GM12892 (cell line): ENCODE results near the gene GPR89B.
"Not testable (repeated sequence)": the region's sequence is repeated elsewhere in the genome, so short reads cannot be mapped to it uniquely, and the experiment has no call there.

Experiments
- POLR2A ChIP-seq: IDR thresholded peaks from 2 replicates; pipeline ENCODE4 v1.6.1; 2011; ENCODE audit warnings: low read depth, low read length, control low read depth
- POLR2AphosphoS5 ChIP-seq: IDR thresholded peaks from 2 replicates; pipeline ENCODE4 v1.6.1; 2011; ENCODE audit warnings: low read depth, low read length, control low read depth
- TAF1 ChIP-seq: IDR thresholded peaks from 2 replicates; pipeline ENCODE4 v1.6.1; 2011; ENCODE audit warnings: low read depth, mild to moderate bottlenecking, control low read depth, low read length, borderline replicate concordance

DNA sequence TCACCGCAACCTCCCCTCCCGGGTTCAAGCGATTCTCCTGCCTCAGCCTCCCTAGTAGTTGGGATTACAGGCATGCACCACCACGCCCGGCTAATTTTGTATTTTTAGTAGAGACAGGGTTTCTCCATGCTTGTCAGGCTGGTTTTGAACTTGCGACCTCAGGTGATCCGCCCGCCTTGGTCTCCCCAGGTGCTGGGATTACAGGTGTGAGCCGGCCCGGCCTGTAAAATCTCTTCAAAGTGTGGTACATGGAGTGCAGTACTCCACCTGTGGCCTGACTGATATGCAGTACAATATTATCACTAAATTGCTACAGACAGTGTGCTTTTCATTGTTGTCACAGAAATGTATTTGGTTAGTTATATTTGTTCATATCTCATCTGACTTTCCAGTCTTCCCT, 531 bp upstream of the GPR89B start:
- TF ChIP-seq POLR2A, TAF1, POLR2AphosphoS5: not testable (repeated sequence)
